Kidney epithelial cell (primary cell): ENCODE data around the gene QARS1. TPM values are rescaled to one million over a fixed set of nuclear protein-coding genes. Genes with fewer than 3 reads are reported as not detected.

Source experiments
- DNase-seq: peaks from one replicate; pipeline ENCODE4 v3.0.0-alpha.2; 2010; ENCODE audit warnings: low read depth
- H3K27me3 ChIP-seq: 2 replicates; pipeline ENCODE4 v1.6.0; 2011; ENCODE audit warnings: low read length; ENCODE audit not compliant: control insufficient read depth, insufficient read depth
- H3K36me3 ChIP-seq: 2 replicates; pipeline ENCODE4 v1.5.1; 2011; ENCODE audit warnings: low read length; ENCODE audit not compliant: control insufficient read depth, insufficient read depth
- H3K4me3 ChIP-seq: 2 replicates; pipeline ENCODE4 v1.5.1; 2011; ENCODE audit warnings: low read depth, mild to moderate bottlenecking, control low read depth, low read length
- total RNA-seq: library from RNA; depleted of rRNA; stranded (reverse); fragments of >200 nt; gene quantifications from 2 replicates; pipeline ENCODE4 v1.2.3, GENCODE V29; 2015
- TF ChIP-seq, protein P1 (sequence below): IDR thresholded peaks from 2 replicates; pipeline ENCODE4 v1.5.1; 2011; ENCODE audit warnings: mild to moderate bottlenecking, moderate library complexity, low read length, control low read depth, inconsistent platforms; ENCODE audit not compliant: insufficient read depth, poor library complexity, severe bottlenecking

The QARS1 gene
- total RNA-seq, 1 donor from 2014 or later = 320 TPM

DNA sequence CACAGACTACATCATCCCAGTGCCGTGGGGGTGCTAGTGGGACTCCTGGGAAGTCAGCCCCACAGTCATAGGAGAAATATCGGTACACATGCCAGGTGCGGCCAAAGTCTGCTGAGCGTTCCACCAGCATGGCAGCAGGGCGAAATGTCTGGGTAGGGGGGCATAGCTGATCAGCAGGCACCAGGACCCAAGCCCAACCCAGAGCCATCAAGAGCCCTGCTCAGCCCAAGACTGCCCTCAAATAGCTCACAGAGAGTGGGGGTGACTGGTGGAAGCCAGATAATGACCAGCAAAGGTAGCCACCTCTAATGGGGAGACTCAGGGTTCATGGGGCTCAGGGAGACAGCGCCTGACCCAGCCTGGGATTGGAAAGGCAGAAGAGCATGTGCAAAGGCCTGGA is 27.0 kb upstream of the QARS1 start:
- no peak for DNase-seq
- Histone ChIP-seq H3K36me3 (peaks cover 3% of the 10 kb centered on the region), H3K4me3 (peak overlapping the region; percentile 67), H3K27me3 (no peaks in the 10 kb centered on the region)
- TF ChIP-seq, protein P1, sequence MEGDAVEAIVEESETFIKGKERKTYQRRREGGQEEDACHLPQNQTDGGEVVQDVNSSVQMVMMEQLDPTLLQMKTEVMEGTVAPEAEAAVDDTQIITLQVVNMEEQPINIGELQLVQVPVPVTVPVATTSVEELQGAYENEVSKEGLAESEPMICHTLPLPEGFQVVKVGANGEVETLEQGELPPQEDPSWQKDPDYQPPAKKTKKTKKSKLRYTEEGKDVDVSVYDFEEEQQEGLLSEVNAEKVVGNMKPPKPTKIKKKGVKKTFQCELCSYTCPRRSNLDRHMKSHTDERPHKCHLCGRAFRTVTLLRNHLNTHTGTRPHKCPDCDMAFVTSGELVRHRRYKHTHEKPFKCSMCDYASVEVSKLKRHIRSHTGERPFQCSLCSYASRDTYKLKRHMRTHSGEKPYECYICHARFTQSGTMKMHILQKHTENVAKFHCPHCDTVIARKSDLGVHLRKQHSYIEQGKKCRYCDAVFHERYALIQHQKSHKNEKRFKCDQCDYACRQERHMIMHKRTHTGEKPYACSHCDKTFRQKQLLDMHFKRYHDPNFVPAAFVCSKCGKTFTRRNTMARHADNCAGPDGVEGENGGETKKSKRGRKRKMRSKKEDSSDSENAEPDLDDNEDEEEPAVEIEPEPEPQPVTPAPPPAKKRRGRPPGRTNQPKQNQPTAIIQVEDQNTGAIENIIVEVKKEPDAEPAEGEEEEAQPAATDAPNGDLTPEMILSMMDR = no peak

GRCh38 chr3:49131040-49131439 is 26.5 kb upstream of the QARS1 start:
- Histone ChIP-seq H3K27me3 (no peaks in the 10 kb centered on the region), H3K4me3 (no peak overlapping the region), H3K36me3 (peaks cover 3% of the 10 kb centered on the region)
- TF ChIP-seq, protein P1 = no peak
- no peak for DNase-seq

DNA sequence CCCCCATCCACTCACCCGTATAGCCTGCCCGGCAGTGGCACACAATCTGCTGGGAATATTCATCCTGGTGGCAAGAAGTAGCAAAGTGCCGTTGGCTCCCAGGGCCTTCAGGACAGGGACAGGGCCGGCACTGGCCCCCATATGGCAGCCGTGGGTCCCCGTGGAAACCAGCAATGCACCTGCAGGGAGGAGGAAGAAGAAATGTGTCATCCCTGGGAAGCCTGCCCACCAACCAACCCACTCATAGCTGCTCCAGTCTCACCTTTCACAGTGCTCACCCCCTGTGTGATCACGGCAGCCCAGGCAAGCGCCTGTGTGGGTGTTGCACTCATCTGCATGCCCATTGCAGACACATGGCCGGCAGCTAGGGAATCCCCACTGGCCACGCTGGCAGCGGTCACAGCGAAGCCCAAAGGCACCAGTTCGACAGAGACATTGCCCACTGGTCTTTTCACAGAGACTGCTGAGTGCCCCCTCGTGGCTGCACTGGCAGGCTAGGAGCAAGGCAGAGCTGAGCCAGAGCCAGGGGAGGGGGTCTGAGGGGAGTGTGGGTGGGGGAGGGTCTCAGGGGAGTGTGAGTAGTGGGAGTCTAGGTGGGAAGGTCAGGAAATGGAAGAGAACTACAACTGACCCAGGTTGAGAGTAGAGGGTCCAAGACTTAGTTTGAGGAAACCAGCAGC is 20.6 kb upstream of the QARS1 start:
- Histone ChIP-seq H3K4me3 (no peak overlapping the region), H3K27me3 (no peaks in the 10 kb centered on the region), H3K36me3 (peaks cover 9% of the 10 kb centered on the region)
- TF ChIP-seq, protein P1 = peak; percentile 7
- no peak for DNase-seq

GRCh38 chr3:49124203-49124602 is 19.6 kb upstream of the QARS1 start:
- DNase-seq = no peak
- TF ChIP-seq, protein P1 = no peak
- no peak overlapping the region for H3K4me3 ChIP-seq
- H3K36me3 ChIP-seq = peaks cover 9% of the 10 kb centered on the region
- H3K27me3 ChIP-seq = no peaks in the 10 kb centered on the region

- no peaks in the 10 kb centered on the region for H3K27me3 ChIP-seq
- H3K4me3 ChIP-seq = no peak overlapping the region
- peaks cover 9% of the 10 kb centered on the region for H3K36me3 ChIP-seq
- TF ChIP-seq, protein P1 = no peak
- no peak for DNase-seq
Observed at GRCh38 chr3:49123687-49124086, 19.1 kb upstream of the QARS1 start.
